GM18507 (cell line): ENCODE data around the gene RNF6.
A peak's percentile ranks its signal among the peaks of the same experiment; 100 is the strongest.

Experiments
- DNase-seq: peaks from one replicate; pipeline ENCODE4 v3.0.0; 2011; ENCODE audit warnings: low read depth; ENCODE audit not compliant: insufficient read length; ENCODE audit errors: extremely low spot score
- FAIRE-seq: peaks from 2 replicates; lab custom pipeline; 2011; peaks lifted over from hg19 to GRCh38; lab: Jason Lieb, UNC

Gene RNF6

DNA sequence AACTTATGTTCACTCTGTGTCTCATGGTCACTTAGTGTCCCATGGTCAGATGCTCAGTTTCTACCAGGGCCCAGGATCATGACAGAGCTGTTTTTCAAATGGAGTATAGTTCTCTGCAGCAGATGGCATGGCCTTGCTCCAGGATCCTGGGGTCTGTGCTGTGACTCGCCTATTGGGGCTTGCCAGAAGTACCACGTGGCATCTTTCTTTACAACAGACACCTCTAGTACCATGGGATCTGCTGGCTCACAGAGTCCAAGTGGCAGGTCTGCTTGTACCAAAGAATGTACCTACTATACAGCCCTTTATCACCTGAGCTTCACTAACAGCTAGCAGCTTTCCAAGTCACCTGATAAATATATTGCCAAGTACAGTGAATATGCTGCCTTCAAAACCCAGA is 6.0 kb upstream of the RNF6 start:
- DNase-seq (no peak), FAIRE-seq (no peak)

DNA sequence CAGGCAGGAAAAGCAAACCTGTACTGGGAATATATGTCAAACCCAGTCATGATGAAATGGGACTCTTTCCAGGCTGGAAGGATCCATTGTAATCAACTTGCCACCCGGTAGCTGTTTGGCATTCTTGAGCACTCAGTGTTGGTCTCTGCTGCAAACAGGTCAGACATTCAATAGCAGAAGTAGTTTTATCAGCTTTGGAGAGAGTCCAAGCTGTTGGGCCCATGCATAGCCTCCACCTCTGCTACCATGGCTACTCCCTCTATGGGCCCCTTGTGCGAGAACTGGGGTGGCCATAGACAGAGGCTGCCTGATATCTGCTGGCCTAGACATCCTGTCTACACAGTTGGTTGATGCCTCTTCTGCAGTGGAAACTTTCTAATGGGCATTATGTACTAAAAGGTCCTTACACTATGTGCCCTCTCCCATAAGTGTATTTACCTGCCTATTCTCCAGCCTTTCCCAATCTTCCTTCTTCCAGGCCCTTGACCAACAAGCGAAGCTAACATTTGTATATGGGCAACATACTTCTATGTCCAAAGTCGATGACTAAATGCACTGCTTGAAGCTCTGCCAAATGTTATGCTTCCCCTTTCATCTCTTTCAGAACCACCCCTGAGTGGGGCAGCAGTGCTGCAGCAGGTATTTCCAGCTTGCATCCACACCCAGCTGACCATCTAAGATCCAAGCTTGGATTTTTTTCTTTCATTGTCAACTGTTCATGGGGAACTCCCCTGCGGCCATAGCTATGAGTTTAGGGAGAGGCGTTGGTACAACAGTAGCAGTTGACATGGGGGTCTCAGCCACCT is 5.3 kb upstream of the RNF6 start:
- DNase-seq = no peak

DNA sequence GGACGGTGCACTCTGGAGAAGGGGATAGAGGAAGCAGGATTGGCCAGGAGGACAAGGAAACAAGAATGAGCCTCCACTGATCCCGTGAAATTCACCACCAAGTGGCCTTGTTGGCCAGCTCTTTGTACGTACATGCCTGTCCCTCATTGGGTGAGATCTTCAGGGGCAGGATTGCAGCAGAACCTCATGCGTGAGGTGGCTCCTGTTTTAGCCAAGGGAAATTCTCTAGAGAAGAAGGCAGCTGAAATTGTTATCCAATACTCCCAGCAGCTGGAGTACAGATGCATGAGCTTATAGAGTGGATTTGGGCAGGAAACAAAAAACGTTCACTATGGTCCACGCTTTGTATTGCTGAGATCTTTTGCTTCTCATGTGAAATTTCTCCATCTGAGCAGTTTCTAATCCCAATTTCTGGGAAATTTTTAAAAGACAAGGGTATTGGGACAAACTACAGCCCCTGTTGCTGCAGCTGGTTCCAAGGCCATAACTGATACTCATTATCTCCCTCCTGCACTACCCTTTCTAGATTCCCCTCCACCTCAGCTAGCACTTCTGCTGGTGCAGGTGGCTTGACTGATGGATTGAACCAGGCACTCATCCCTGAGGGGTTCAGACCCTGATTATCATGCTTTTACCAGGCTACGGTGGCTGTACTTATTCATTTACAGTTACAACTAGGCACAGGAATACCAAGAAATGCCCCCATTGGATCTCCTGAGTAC is 3.9 kb upstream of the RNF6 start:
- DNase-seq (no peak), FAIRE-seq (no peak)

More for the DNA sequence above, 5.3 kb upstream of the RNF6 start:
- no peak for FAIRE-seq

DNA sequence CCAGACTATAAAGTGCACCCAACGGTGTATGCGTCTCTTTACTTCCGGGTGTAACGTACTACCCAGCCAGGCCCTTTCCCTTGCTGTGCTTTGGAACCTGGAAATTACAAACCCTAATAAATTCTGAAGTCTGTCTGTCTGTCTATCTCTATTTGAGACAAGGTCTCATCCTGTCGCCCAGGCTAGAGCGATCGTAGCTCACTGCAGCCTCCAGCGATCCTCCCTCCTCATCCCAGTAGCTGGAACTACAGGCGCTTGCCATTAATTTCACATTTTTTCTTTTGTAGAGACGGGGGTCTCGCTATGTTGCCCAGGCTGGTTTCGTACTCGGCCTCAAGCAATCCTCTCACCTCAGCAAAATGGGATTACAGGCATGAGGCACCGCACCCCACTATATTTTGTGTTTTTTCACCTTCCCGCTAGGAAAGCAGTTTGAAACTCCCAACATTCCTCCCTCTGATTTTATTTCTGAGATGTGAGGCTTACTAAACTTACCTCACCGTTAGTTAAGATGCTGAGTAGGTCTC is 469 bp upstream of the RNF6 start:
- DNase-seq (no peak), FAIRE-seq (no peak)

DNA sequence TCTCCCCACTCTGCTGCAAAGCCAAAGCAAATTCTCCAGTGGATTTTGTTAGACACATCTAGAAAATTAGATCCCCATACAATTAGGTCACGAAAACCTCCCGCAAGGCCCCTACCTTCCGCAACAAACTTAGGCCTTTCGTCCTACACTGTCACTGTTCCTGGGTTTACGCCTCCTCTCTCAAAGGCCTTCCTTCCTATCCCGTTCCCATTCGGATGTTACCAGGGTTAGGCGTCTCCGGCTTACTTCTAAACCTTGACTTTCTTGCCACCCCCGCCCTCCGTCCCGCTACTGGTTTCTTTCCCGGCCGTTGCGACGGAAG is 754 bp downstream of the RNF6 start:
- no peak for DNase-seq
- FAIRE-seq = no peak

DNA sequence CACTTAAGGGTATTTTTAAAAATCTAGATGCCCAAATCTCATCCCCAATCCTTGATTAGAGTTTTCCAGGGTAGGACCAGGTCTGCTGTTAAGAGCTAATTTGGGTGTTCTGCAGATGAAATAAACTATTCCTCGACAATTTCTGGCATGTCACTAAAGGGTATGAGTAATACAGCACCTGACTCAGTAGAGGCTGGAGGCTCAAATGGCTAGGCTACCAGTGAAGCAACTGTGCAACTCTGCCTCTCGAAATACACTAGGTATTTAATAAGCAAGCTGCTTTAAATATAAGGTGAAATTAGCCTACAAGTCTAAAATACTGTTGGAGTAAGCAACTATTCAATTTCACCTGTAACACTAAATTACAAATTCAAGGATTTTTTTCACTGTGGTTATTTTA is 1.5 kb downstream of the RNF6 start:
- no peak for FAIRE-seq
- no peak for DNase-seq

DNA sequence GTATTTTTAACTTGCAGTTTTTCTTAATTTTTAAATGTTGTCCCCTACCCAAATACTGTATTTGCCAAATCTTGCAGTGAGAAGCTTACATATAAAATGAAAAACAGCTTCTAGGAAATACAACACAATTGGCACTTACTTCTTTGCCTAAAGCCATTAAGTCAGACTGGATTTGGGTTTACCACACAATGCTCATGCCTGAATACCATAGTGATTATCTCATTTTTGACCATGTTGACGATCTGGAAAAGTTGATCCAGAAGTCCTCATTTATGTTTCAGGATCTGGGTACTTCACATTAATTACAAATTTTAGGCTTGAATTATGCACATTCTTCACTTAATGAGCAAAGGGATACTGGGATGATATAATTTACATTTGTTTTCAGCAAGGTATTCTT is 2.4 kb downstream of the RNF6 start:
- DNase-seq (no peak), FAIRE-seq (no peak)

DNA sequence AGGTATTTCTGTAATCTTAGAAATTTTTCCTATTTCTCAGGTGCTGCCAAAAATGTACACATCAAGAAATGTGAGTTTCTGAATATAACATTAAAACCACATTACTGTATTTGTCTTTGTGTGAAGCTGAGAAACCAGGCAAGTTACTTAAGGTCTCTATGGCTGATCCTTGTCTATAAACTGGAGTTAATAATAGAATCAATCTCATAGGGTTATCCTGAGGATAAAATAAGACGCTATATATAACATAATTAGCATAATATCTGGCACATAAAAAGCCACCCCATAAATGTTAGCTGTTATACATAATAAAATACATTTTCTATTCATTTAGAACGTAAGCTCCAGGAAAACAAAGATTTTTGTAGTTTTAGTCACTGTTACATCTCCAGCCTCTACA is 6.1 kb downstream of the RNF6 start:
- no peak for FAIRE-seq

DNA sequence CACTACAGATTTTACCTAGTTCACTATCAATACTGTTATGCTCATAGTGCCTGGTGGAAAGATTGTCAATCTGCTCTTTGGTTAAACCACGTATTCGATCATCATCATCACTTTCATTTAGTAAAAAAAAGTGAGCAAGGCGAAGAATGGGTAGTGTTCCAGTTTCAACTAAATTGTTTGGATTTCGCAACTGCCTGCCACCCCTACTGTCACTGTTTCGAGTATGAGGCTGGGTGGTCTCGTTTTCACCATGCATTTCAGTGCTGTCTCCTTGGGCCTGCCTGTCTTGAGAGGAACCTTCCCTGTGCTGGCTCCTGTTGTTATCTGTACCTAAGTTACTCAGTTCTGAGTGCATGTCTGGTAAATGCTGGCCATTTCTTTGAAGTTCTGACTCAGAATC is 8.1 kb downstream of the RNF6 start:
- no peak for FAIRE-seq
- no peak for DNase-seq

More for the DNA sequence above, 6.1 kb downstream of the RNF6 start:
- DNase-seq = no peak

DNA sequence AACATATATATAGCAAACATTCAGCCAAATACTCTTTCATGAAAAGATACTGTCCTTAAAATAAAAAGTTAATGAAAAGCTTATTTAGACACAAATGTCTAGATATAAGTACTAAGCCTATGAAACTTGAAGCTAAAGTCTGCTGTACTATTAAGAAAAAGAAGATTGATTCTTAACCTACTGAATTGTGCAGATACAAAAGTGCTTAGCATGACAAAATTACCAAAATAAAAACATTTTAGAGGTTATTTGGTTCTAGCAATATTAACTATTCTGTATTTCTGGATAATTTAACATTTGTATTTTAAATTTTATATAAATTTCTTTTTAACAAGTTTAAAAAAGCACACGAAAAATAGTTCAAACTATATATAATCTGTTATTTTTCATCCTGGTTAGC is 8.8 kb downstream of the RNF6 start:
- DNase-seq (no peak), FAIRE-seq (no peak)

DNA sequence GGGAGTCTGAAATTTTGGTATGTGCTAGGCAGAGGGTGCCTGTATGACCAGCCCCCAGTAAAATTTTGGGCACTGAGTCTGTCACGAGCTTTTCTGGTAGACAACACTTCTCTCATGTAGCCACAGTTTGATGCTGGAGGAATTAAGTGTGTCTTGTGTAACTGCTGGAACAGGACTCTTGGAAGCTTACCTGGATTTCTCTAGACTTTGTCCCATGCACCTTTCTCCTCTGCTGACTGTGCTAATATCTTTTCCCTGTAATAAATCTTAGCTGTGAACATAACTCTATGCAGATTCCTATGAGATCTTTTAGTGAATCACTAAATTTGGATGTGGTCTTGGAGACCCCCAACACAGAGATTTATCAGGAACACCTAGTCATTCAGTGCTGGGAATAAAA is 13.8 kb downstream of the RNF6 start:
- DNase-seq = no peak
- no peak for FAIRE-seq

DNA sequence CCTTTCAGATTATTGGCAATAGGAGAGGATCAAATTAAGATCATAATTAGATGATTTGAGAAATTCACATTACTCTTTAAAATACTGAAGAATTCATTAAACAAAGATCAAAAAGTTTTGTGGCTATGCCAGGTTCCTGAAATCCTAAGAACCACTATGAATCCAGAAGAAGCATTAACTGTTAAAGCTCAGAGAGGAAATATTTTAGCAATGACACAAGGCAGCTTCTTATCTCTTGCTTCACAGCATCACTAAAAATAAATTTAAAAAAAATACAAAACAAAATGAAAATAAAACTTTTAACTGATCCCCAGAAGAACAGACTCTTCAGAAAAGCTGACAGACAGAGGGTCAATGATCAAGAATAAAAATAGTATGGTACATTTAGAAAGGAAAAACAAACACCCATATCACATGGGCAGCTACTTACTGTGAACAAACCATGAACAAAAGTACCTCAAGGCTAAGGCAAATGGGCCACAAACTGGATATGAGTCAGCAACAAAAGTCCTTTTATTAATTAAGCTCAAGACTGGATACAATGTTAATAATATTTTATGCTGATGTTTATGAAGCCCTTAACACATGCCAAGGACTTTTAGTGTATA is 19.6 kb downstream of the RNF6 start:
- DNase-seq (no peak), FAIRE-seq (no peak)

DNA sequence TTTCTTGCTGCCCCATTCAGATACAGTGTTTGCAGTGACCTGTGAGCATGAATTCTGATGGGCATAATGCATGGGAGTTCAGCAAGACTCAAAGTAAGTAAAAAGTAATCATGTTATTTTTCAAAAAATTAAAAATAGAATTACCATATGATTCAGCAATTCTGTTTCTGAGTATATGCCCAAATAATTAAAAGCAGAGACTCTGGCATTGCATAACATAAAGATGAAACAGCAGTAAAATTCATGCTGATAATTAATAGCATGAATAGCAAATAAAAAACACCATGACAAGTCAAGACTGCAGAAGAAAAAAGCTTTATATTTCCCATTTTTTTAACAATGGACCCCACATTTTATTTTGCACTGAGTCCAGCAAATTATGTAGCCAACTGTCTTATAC is 21.3 kb downstream of the RNF6 start:
- DNase-seq (no peak), FAIRE-seq (no peak)

DNA sequence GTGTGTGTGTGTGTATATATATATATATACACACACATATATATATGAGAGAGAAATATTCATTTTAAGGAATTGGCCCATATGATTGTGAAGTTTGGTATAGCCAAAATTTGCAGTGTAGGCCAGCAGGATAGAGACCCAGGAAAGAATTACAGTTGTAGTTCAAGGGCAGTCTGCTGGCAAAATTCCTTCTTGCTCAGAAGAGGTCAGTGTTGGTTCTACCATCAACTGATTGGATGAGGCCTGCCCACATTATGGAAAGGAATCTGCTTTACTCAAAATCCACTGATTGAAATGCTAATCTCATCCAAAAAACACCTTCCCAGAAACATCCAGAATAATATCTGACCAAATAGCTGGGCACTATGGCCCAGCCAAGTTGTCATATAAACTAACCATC is 24.0 kb downstream of the RNF6 start:
- FAIRE-seq = no peak
- no peak for DNase-seq

DNA sequence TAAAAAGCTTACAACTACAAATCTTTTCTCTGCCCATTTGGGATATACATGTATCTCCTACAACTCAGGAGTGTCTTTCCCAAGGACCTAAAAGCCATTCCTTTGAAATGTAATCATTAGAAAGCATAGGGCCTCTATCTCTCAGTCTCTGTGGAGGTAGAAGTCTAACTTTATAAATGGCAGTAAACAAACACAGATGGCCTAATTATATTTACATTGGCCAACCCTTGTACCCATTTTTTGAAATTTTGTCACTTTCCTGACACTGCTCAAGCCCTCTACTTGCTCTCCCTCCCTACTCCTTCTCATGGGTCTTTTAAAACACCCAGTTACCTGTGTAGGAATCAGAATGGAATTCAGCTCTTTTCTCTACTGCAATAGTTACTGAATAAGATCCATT is 24.8 kb downstream of the RNF6 start:
- FAIRE-seq (no peak), DNase-seq (no peak)

DNA sequence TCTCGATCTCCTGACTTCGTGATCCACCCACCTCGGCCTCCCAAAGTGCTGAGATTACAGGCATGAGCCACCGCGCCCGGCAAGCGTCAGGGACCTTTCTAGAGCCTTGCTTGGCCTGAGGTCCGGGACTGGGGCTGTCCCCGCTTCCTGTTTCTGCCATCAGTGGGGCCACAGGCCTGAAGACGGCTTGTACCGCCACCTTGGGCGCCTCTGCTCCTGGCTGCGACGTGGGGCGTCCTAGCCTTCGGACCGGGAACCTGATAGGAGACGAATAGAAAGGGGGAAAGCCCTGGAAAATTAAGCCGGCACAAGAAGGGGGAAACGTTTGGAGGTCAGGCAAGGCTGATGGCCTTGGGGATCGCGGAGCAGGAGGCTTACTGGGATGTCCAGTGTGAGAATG is 35.1 kb downstream of the RNF6 start:
- no peak for FAIRE-seq
- no peak for DNase-seq

DNA sequence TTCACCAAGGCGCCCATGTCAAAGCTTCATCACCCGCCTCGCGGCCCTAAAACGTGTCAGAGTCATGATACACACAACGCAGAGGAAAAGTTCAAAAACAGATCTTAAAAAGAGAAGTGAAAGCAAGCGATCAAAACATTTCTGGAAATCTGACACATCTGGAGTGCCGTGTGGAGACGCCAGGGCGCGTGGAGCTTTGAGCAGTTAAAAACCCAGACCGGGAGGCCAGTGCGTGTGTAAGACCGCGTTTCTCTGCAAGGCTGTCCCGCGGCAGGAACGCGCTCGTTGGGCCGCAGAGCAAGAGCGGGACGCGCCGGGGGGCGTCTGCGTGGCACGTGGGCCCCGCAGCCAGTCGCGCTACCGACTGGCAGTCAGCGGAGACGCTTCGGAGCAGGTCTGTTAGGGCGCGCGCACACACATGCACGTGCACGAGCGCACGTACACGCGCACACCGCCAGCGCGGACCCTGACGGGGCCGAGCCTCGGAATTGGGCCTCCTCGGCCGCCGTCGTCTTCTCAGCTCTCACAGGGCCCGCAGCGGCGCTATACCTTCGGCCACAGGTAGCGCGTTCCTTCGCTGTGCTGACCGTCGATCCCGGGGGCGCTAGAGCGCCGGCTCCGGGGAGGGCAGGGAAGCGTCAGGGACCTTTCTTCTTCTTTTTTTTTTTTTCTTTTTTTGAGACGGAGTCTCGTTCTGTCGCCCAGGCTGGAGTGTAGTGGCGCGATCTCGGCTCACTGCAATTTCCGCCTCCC is 35.8 kb downstream of the RNF6 start:
- FAIRE-seq = peak; percentile 95
- DNase-seq = peak; percentile 71

DNA sequence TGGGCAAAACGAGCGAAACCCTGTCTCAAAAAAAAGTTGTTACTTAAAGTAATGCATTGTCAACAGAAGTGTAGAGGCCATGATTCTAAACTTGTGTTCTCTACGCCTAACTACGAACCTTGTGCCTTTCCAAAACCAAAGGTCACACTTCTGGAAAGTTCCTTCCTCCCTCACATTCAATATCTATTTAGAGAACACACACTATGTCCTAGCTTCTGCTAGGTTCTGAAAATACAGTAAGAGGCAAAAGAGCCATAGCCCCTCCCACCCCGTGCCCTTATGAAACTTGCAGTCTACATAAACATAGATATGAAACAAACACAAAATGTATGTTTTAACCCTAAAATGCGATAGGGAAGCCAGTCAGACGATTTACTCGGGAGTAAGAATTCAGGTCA is 36.4 kb downstream of the RNF6 start:
- no peak for FAIRE-seq
- no peak for DNase-seq

DNA sequence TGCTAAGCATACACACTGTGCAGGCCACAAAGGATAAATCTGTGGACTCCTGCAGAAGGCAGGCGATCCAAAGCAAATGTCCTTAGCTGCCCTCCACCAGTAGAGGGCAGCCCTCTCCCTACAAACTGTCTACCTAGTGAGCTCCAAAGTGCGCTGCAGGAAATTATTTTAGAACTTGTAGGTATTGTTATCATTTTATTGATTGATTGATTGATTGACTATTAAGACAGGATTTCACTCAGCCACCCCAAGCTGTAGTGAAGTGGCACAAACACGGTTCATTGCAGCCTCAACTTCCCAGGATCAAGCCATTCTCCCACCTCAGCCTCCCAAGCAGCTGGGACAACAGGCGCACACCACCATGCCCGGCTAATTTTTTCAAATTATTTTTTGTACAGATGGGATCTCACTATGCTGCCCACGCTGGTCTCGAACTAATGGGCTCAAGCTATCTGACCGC is 37.3 kb downstream of the RNF6 start:
- FAIRE-seq = peak; percentile 80

DNA sequence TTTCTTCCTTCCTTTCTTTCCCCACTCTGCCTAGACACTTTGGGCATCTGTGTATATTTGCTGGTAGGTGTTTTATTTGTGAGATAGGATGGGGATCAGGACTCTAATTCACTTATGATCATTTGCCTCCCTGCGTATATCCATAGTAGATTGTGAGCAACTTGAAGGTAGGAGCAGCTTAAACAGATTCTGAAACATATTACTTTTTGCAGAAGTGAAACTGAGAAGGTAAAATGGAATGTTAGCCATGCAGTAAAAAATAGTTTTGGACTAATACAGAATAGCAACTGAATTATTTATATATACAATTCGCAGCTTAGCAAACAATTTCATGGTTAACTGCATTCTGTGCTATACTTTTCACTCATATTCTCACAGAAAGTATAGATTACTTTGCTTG is 38.7 kb downstream of the RNF6 start:
- FAIRE-seq (no peak), DNase-seq (no peak)

More for the DNA sequence above, 37.3 kb downstream of the RNF6 start:
- peak; percentile 23 for DNase-seq
